ENCODE results near the gene ACTL10.

ACTL10 gene

DNA sequence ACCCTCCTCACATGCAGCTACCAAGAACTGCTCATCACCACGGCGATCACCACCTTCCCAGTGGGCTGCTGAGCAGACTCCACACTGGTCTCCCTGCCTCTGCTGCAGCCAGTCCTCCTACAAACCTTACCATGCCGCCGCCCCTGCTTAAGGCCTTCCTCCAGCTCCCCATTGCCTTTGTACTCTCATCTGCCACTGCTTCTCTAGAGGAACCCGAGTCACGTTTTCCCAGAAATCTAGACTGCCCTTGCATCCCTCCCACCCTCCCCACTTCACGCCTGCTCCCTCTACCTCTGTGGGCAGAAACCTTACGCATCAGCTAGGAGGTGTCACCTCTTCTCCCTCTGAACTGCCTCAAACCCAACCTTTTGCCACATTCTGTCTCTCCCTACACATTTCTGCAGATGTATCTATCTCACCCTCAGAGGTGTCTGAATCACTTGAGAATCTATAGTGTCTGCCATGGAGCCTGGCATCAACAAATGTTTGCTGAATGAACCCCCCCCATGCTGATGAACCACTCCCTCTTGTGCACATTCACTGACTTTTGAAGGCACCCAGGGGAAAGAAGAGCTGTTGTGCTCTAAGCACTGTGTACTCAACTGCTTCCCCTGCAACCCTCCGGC lies 15.1 kb downstream of the ACTL10 start:
- ChIA-PET POLR2A (ENCODE audit: low non-redundant PET) (no interaction called here), CTCF (interaction anchor here (0.6 to 1.2 kb wide), 2 partner anchors 14 to 1832 kb away, joined by 3 to 4 read pairs; no protein-coding TSS in a partner anchor)
- H3K27ac ChIP-seq, result peak overlapping the region; percentile 41
- TF ChIP-seq, protein P1, sequence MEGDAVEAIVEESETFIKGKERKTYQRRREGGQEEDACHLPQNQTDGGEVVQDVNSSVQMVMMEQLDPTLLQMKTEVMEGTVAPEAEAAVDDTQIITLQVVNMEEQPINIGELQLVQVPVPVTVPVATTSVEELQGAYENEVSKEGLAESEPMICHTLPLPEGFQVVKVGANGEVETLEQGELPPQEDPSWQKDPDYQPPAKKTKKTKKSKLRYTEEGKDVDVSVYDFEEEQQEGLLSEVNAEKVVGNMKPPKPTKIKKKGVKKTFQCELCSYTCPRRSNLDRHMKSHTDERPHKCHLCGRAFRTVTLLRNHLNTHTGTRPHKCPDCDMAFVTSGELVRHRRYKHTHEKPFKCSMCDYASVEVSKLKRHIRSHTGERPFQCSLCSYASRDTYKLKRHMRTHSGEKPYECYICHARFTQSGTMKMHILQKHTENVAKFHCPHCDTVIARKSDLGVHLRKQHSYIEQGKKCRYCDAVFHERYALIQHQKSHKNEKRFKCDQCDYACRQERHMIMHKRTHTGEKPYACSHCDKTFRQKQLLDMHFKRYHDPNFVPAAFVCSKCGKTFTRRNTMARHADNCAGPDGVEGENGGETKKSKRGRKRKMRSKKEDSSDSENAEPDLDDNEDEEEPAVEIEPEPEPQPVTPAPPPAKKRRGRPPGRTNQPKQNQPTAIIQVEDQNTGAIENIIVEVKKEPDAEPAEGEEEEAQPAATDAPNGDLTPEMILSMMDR (conservative IDR thresholded peaks at IDR 0.05; ENCODE audit: low read depth), result no peak
- DNase-seq (ENCODE audit: low spot score), result no peak

DNA sequence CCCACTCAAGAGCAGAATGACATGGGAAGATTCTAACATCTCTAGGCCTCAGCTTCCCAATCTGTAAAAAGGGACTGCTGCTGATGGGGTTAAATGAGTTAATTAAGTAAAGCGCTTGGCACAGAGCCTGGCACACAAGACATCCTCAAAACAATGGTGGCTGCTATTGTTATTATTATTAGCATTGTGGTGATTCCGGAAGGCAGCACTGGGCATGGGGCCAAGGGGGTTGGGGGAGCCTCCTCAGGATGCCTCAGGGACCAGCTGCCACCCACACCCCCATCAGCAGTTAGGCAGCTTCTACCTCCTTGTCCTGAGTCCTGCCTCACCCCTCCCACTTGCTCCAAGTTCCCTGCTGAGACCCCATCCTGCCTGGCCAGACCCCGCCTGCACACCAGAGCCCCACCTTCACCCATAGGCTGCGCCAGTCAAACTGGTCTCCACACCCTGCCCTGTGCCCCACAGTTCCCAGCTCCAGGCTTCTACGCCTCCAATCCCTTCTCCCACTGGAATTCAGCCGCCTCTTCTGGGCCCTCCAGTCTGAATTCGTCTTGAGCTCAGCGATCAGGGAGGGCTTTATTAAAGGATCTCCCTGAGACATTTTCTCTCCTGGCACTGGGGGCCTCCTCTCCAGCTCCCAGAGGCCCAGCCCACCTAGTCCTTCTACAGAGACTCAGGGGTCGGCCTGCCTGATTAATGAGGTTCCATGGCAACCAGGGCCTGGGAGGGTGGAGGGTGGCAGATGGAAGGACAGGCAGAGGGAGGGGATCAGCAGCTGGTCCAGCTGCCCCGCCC lies 18.0 kb downstream of the ACTL10 start:
- TF ChIP-seq, protein P1 (conservative IDR thresholded peaks at IDR 0.05; ENCODE audit: low read depth), result no peak
- POLR2A ChIA-PET (ENCODE audit: low non-redundant PET), result interaction anchor here (1.1 kb wide), 1 partner anchor 48 kb away, joined by 3 read pairs; the partner anchor contains the start of gene ZNF341
- peak overlapping the region; percentile 90 for H3K27ac ChIP-seq
- CTCF ChIA-PET, result interaction anchor here (0.7 to 2.2 kb wide), 6 partner anchors 9 to 48 kb away, joined by 3 to 14 read pairs (median 4); partner anchors contain the start of gene ACTL10
- DNase-seq (ENCODE audit: low spot score), result no peak

DNA sequence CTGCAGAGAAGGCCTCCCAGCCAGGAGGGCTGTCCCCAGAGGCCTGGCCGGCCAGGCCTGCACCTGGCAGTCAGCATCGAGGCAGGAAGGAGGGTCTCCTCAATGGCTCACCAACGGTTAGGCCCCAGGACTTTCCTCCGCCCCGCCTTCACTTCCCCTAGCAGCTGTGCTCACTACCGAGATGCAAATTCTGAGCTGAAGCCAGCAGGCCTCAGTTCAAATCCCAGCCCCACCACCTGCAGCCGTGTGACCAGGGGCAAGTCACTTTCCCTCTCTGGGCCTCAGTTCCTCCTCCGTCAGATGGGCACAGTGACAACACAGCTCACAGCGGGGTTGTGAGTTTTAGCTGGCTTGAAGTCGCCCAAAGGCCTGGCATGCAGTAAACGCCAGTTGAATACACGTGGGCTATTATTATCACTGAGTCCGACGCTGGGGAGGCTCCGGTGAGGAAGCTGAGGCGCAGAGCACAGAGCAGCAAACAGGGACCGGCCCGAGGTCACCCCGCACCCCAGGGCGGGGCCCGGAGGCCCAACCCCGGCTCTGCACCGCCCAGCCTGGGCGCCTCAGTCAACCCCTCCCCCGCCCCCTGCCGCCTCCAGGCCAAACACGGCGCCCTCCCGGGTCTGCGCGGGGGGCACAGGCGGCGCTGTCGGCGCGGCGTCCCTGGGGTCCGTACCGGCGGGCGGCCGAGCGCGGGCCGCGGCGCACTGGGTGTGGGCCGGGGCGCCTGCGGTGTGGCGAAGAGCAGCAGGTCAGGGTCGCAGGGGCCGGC lies 18.8 kb downstream of the ACTL10 start:
- ChIA-PET CTCF (interaction anchor here (0.7 to 2.2 kb wide), 5 partner anchors 8 to 47 kb away, joined by 3 to 14 read pairs (median 5); partner anchors contain the start of gene ACTL10), POLR2A (ENCODE audit: low non-redundant PET) (interaction anchor here (0.6 to 1.1 kb wide), 2 partner anchors 18 to 47 kb away, joined by 3 read pairs; partner anchors contain the start of gene ZNF341)
- TF ChIP-seq, protein P1 (conservative IDR thresholded peaks at IDR 0.05; ENCODE audit: low read depth), result no peak
- peak; percentile 80 for DNase-seq (ENCODE audit: low spot score)
- H3K27ac ChIP-seq, result peak overlapping the region; percentile 90

DNA sequence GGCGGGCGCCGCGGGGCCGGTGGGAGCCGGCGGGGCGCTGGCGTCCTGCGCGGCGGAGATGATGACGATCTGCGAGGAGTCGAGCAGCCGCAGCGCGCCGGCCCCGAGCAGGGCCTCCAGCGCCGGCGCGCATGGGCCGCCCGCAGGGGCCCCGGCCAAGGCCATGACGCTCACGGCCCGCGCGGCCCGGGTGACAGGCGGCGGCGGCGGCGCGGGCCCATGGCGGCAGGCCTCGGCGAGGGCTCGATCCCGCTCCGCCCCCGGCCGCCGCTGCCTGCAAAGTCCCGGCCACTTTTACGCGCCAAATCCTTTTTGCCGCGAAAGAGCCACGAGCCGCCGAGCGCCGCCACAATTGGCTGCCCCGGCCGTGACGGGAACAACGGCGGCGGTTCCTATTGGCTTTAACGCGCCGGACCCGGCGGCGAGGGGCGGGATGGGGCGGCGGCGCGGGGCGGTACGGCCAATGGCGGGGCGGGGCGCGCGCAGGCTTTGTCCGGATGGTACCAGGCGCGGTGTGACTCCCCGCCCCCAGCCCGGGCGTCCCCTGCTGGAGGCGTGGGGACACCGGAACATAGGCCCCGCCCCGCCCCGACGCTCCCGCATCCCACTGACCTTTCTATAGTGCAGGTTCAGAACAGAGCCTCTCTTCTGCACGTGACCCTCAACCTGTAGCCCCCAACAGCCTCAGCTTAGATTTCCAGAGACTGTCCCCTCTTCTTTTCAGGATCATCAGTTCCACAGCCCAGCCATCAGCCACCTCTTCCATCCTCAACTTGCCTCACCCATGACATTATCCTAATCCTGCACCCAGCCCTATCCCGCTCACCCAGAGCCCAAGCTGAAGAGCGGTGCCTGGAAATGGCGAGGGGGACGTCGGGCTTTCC lies 19.6 kb downstream of the ACTL10 start, which contains the start of gene E2F1:
TSS of gene E2F1 (minus strand) at position 286 of the 884 bp plus-strand sequence. CDS start at position 165, 121 bp downstream.
- CTCF ChIA-PET, result interaction anchor here (0.5 to 1.0 kb wide), 4 partner anchors 19 to 179 kb away, joined by 3 to 7 read pairs (median 4); partner anchors contain the start of gene ACTL10
- H3K27ac ChIP-seq, result peak within 1 kb of the TSS; percentile 90
- DNase-seq (ENCODE audit: low spot score), result peak; percentile 99
- POLR2A ChIA-PET (ENCODE audit: low non-redundant PET), result interaction anchor here (0.6 kb wide), 1 partner anchor 19 kb away, joined by 3 read pairs; no protein-coding TSS in a partner anchor
- TF ChIP-seq, protein P1 (conservative IDR thresholded peaks at IDR 0.05; ENCODE audit: low read depth), result no peak; the same call in 1 of the 2 replicates

DNA sequence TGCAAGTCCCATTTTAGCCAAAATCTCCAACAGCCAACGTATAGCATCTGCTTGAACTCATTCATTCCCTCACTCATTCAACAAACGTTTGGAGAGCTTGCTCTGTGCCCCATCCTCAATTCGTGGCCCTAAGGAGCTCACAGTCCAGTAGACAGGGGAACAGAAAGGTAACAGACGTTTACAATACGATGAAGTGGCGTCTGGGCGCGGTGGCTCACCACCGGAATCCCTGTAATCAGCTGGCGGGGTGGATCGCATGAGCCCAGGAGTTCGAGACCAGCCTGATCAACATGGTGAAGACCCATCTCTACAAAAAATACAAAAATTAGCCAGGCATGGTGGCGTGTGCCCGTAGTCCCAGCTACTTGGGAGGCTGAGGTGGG lies 20.2 kb downstream of the ACTL10 start:
- DNase-seq (ENCODE audit: low spot score), result no peak
- TF ChIP-seq, protein P1 (conservative IDR thresholded peaks at IDR 0.05; ENCODE audit: low read depth), result no peak
- CTCF ChIA-PET, result interaction anchor here (0.5 to 0.7 kb wide), 2 partner anchors 33 to 180 kb away, joined by 3 read pairs; no protein-coding TSS in a partner anchor
- peak overlapping the region; percentile 90 for H3K27ac ChIP-seq
- POLR2A ChIA-PET (ENCODE audit: low non-redundant PET), result no interaction called here
